Skeletal muscle tissue (tissue), 4 donors: ENCODE results near the gene CACNA1I. TPM values are rescaled to one million over a fixed set of nuclear protein-coding genes. Genes with fewer than 3 reads are reported as not detected.

Experiments used
- H3K27ac ChIP-seq: one replicate; pipeline ENCODE4 v1.7.0; 2013; ENCODE audit warnings: mild to moderate bottlenecking, low read depth, low read length, inconsistent platforms
- H3K27me3 ChIP-seq, 3 donors: one replicate each; pipeline ENCODE4 v1.7.0; 2013; ENCODE audit warnings: low read length in 3 of 3; ENCODE audit not compliant: control insufficient read depth in 3 of 3, insufficient read depth in 3 of 3
- H3K36me3 ChIP-seq, 3 donors: one replicate each; pipeline ENCODE4 v1.7.0; 2013; ENCODE audit warnings: low read length in 3 of 3; ENCODE audit not compliant: control insufficient read depth in 3 of 3, insufficient read depth in 3 of 3
- H3K4me1 ChIP-seq, 3 donors: one replicate each; pipeline ENCODE4 v1.7.0; 2013; ENCODE audit warnings: low read length in 3 of 3, mild to moderate bottlenecking in 3 of 3; ENCODE audit not compliant: control insufficient read depth in 3 of 3, insufficient read depth in 3 of 3
- H3K4me3 ChIP-seq, 3 donors: one replicate each; pipeline ENCODE4 v1.7.0; 2013; ENCODE audit warnings: low read length in 3 of 3
- H3K9ac ChIP-seq, 3 donors: one replicate each; pipeline ENCODE4 v1.7.0; 2013; ENCODE audit warnings: low read length in 3 of 3, mild to moderate bottlenecking in 3 of 3, moderate library complexity in 2 of 3, low read depth in 1 of 3
- H3K9me3 ChIP-seq, 3 donors: one replicate each; pipeline ENCODE4 v1.7.0; 2013; ENCODE audit warnings: low read length in 3 of 3; ENCODE audit not compliant: control insufficient read depth in 3 of 3
- total RNA-seq: library from RNA; depleted of rRNA; stranded (reverse); fragments of >200 nt; gene quantifications from one replicate; pipeline ENCODE4 v1.2.3, GENCODE V29; 2014
- donor health status: Osteomylitis.

The CACNA1I gene
- total RNA-seq, 1 donor from 2014 or later, result not detected

DNA sequence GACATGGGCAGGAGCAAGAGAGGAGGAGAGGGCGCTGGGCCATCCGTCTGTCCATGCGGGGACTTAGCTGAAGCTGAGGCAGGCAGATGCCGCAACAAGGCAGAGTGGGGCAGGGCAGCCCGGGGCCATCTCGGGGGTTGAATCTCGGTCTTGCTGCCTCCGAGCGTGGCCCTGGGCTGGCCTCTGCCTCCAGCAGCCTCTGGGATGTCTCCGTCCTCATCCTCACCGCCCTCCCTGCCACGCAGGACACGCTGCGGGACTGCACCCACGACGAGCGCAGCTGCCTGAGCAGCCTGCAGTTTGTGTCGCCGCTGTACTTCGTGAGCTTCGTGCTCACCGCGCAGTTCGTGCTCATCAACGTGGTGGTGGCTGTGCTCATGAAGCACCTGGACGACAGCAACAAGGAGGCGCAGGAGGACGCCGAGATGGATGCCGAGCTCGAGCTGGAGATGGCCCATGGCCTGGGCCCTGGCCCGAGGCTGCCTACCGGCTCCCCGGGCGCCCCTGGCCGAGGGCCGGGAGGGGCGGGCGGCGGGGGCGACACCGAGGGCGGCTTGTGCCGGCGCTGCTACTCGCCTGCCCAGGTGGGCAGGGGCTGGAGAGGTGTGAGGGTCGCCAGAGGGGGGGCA is 108.4 kb downstream of the CACNA1I start:
- Histone ChIP-seq H3K27ac (no peak overlapping the region), H3K4me3 (no peak overlapping the region), H3K9ac (no peak overlapping the region), H3K4me1 (no peaks in the 10 kb centered on the region), H3K36me3 (no peaks in the 10 kb centered on the region), H3K27me3 (peaks cover 4 to 22% (median 20%) of the 10 kb centered on the region in 3 donors), H3K9me3 (peaks cover 0 to 4% (median under 1%) of the 10 kb centered on the region in 3 donors)

DNA sequence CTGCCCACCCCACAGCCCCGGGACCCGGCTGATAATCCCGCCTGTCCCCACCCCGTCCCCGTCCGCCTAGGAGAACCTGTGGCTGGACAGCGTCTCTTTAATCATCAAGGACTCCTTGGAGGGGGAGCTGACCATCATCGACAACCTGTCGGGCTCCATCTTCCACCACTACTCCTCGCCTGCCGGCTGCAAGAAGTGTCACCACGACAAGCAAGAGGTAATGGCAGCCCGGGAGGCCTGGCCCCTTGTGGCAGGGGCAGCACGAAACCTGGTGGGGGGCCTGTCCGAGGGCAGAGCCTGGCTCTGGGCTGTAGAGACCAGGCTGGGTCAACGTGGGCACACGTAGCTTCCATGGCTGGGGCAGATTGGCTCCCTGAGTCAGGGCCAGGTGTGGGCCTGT is 109.1 kb downstream of the CACNA1I start:
- Histone ChIP-seq H3K4me3 (no peak overlapping the region), H3K9me3 (peaks cover 0 to 4% (median 0%) of the 10 kb centered on the region in 3 donors), H3K27me3 (peaks cover 10 to 28% (median 23%) of the 10 kb centered on the region in 3 donors), H3K4me1 (no peaks in the 10 kb centered on the region), H3K27ac (no peak overlapping the region), H3K9ac (no peak overlapping the region), H3K36me3 (no peaks in the 10 kb centered on the region)

DNA sequence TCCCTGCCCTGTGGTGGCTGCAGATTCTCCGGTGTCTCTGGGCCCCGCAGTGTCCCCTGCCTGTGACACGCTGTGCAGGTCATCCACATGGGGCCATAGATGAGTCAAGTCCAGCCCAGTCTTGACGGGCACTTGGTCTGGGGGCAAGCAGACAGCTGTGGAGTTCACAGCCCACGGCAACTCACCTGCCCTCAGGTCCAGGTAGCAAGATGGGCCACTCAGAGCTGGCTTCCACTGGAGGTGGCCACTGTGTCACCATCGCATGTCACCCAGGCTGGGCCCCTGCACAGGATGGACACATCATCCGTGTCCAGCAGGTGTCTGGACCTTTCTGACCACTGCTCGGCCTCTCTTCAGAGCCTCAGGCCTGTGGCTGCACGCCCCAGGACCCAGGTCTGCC is 109.9 kb downstream of the CACNA1I start:
- no peaks in the 10 kb centered on the region for H3K4me1 ChIP-seq
- H3K4me3 ChIP-seq, result no peak overlapping the region
- H3K27me3 ChIP-seq, result peaks cover 16 to 34% (median 21%) of the 10 kb centered on the region in 3 donors
- H3K9ac ChIP-seq, result no peak overlapping the region
- peaks cover 0 to 3% (median 0%) of the 10 kb centered on the region in 3 donors for H3K9me3 ChIP-seq
- H3K27ac ChIP-seq, result no peak overlapping the region
- no peaks in the 10 kb centered on the region for H3K36me3 ChIP-seq

DNA sequence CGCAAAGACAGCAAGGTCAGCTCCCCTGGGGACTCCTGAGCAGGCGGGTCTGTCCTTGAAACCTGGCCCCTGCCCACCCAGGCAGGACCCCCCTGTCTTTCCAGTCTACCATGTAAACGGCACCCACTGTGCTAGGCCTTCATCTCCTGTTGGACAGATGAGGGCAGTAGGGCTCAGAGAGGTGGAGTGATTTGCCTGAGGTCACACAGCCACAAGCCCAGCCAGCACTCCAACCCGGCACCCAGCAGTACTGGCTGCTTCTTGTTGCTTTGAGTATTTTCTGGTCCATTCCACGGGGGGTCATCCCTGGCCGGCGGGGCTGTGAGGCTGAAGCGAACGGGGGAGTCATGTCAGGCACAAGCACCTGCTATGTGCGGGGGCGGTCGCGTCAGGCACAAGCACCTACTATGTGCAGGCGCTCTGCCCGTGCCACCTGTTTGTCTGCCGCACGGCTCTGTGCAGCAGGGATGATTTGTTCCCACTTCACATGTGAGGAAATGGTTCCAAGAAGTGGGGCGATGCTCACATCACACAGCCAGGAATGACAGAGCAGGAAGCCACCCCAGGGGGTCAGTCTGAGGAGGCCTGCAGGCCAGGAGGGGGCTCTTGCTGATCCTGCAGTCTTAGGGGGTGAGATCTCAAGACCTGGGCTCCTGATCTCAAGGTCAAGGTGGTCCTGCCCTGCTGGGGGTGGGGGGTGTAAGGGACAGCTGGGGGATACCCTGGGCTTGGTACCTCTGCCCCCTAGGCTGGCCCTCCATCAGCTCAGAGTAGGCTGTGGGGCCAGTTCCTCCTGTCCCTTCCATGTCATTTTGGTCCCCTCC is 110.7 kb downstream of the CACNA1I start:
- no peak overlapping the region for H3K9ac ChIP-seq
- H3K27ac ChIP-seq, result no peak overlapping the region
- no peaks in the 10 kb centered on the region for H3K36me3 ChIP-seq
- H3K4me1 ChIP-seq, result no peaks in the 10 kb centered on the region
- no peak overlapping the region for H3K4me3 ChIP-seq
- no peaks in the 10 kb centered on the region for H3K9me3 ChIP-seq
- peaks cover 17 to 34% (median 18%) of the 10 kb centered on the region in 3 donors for H3K27me3 ChIP-seq

DNA sequence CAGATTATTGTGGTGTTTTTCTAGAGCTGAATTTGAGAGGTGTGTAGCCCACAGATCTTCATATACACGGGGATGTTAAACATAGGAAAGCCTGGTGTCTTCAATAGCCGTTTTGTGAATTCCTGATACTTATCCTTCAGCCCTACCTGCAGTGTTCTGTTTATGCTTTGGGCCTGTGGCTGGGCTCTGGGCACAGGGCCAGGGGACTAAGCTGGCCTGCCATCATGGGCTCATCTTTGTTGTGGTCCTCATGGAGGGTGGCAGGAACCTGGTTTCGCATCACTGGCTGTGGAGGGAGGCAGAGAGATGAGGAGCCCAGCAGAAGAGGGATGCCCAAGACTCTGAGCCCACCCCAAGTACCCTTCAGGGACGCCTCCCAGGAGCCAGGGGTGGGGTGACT is 112.4 kb downstream of the CACNA1I start:
- Histone ChIP-seq H3K27me3 (peaks cover 22 to 48% (median 29%) of the 10 kb centered on the region in 3 donors), H3K36me3 (no peaks in the 10 kb centered on the region), H3K9ac (no peak overlapping the region), H3K27ac (no peak overlapping the region), H3K4me1 (no peaks in the 10 kb centered on the region), H3K9me3 (no peaks in the 10 kb centered on the region), H3K4me3 (no peak overlapping the region)

DNA sequence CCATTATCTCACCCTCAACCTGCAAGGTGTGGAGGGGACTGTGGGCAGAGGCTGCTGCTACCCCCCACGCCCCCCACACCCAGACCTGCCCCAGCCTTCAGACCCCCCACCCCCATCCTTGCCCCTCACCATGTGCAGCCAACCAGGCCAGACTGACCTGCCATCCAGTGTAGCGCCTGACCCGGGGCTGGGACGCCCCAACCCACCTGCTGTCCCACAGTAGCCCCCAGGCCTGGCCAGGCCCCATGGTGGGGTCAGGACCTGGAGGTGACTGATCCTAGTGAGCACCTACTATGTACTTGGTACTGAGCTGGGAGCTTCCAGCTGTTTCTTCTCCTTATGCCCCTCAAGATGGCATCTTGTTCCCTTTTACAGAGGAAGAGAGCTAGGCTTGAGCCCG is 113.1 kb downstream of the CACNA1I start:
- H3K9me3 ChIP-seq, result no peaks in the 10 kb centered on the region
- H3K36me3 ChIP-seq, result no peaks in the 10 kb centered on the region
- peaks cover 29 to 52% (median 34%) of the 10 kb centered on the region in 3 donors for H3K27me3 ChIP-seq
- no peak overlapping the region for H3K4me3 ChIP-seq
- H3K27ac ChIP-seq, result no peak overlapping the region
- no peak overlapping the region for H3K9ac ChIP-seq
- H3K4me1 ChIP-seq, result no peaks in the 10 kb centered on the region

DNA sequence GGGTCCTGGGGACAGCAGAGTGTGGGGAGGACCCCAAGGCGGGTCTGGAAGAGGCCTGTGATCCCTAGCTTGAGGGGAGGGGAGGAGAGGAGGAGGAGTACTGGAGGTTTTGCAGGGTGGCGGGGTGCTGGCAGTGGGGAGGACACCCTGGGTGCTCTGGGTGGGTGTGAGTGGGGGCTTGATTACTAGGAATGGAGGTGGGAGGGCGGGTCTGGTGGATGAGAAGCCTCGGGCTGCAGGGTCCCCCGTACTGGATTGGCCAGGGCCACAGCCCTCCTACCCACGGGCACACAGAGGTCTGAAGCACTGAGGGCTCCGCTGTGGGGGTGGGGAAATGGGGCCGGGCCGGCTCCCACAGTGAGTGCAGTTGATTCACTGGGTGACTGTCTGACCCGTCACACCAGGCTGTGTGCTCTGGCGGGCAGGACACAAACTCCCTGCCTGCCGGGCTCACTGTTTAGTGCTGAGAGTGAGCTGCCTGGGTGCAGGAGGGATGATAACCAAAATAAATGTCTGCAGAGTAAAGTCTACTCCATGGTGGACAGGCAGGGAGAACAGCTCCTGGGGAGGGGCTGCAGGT is 114.2 kb downstream of the CACNA1I start:
- Histone ChIP-seq H3K9ac (no peak overlapping the region), H3K4me1 (no peaks in the 10 kb centered on the region), H3K4me3 (no peak overlapping the region), H3K9me3 (no peaks in the 10 kb centered on the region), H3K27ac (no peak overlapping the region), H3K27me3 (peaks cover 34 to 61% (median 44%) of the 10 kb centered on the region in 3 donors), H3K36me3 (no peaks in the 10 kb centered on the region)

DNA sequence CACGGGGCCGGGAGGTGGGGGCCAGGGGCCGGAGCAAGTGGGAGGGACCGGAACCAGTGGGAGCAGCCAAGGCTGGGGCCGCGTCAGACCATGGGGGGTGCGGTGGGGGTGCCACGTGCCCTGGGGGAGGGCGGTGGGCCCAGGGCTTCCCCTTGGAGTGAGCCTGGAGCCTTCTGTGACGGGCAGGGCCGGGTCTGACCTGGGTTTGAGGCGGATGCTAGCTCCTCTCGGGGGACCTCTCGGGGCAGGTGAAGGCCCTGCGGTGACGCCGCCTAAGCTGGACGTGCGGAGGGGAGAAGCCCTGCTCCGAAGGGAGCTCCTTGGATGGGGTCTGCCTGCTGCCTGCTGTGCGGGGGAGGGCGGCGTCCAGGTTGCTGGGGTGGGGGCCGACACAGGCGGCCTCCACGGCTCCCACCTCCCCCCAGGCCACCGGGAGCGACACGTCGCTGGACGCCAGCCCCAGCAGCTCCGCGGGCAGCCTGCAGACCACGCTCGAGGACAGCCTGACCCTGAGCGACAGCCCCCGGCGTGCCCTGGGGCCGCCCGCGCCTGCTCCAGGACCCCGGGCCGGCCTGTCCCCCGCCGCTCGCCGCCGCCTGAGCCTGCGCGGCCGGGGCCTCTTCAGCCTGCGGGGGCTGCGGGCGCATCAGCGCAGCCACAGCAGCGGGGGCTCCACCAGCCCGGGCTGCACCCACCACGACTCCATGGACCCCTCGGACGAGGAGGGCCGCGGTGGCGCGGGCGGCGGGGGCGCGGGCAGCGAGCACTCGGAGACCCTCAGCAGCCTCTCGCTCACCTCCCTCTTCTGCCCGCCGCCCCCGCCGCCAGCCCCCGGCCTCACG is 115.0 kb downstream of the CACNA1I start:
- Histone ChIP-seq H3K9me3 (no peaks in the 10 kb centered on the region), H3K36me3 (no peaks in the 10 kb centered on the region), H3K4me1 (no peaks in the 10 kb centered on the region), H3K4me3 (no peak overlapping the region), H3K27me3 (peaks cover 34 to 67% (median 47%) of the 10 kb centered on the region in 3 donors), H3K27ac (no peak overlapping the region), H3K9ac (no peak overlapping the region)

DNA sequence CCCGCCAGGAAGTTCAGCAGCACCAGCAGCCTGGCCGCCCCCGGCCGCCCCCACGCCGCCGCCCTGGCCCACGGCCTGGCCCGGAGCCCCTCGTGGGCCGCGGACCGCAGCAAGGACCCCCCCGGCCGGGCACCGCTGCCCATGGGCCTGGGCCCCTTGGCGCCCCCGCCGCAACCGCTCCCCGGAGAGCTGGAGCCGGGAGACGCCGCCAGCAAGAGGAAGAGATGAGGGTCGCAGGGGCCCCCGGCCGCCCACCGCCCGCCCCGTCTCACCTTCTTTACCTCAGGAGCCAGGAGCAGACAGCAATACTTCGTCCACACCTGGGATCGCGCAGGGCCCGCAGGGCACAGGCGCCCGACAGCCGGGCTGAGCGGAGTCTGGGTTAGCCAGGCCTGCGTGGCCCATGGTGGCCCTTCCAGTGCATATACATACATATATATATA is 115.6 kb downstream of the CACNA1I start:
- H3K27ac ChIP-seq, result no peak overlapping the region
- H3K9me3 ChIP-seq, result no peaks in the 10 kb centered on the region
- H3K4me3 ChIP-seq, result no peak overlapping the region
- H3K36me3 ChIP-seq, result no peaks in the 10 kb centered on the region
- no peak overlapping the region for H3K9ac ChIP-seq
- peaks cover 37 to 67% (median 52%) of the 10 kb centered on the region in 3 donors for H3K27me3 ChIP-seq
- H3K4me1 ChIP-seq, result no peaks in the 10 kb centered on the region
